Uterine smooth muscle cell (primary cell): ENCODE data around the gene VPS4A. TPM values are rescaled to one million over a fixed set of nuclear protein-coding genes. Genes with fewer than 3 reads are reported as not detected.

Experiments
- total RNA-seq: library from RNA; depleted of rRNA; stranded (reverse); fragments of >200 nt; gene quantifications from 2 replicates; pipeline ENCODE4 v1.2.3, GENCODE V29; 2014

VPS4A gene
- total RNA-seq: 35.7 and 43.6 TPM in 2 replicates

DNA sequence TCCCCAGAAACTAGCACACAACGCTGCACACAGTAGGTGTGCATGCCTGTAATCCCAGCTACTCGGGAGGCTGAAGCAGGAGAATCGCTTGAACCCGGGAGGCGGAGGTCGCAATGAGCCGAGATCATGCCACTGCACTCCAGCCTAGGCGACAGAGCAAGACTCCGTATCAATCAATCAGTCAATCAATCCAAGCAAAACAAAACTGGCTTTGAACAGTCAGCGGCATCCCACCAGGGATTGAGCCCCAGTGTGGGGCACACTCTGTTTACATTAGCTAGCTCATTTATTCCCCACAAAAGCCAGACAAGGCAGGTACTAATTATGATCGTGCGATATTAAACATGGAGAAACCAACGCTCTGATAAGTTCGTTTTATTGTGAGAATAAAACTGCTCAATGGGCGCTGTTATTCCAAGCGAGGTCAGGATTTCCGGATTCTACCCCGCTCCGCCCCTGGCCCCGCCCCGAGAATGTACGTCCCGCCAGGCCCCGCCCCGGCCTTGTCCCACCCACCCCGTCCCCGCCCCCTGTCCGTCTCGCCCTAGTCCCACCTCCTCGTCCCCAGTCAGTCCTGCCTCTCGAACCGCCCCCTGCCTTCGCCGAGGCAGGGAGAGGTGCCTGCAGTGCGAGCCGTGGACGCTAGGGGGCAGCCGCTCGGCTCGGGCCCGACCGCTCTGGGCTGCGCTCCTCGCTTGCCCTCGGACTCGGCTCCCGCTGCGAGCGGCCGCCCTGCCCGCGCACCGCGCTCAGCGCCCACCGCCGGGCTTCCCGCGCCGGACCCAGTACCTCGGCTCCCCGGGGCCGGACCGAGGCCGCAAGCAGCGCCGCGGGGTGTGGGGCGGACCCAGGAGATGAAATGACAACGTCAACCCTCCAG is at the start of gene VPS4A:
Gene VPS4A, plus strand, starts transcription at position 698 of the 880 bp plus-strand sequence. Its CDS starts 162 bp downstream, at position 860.

DNA sequence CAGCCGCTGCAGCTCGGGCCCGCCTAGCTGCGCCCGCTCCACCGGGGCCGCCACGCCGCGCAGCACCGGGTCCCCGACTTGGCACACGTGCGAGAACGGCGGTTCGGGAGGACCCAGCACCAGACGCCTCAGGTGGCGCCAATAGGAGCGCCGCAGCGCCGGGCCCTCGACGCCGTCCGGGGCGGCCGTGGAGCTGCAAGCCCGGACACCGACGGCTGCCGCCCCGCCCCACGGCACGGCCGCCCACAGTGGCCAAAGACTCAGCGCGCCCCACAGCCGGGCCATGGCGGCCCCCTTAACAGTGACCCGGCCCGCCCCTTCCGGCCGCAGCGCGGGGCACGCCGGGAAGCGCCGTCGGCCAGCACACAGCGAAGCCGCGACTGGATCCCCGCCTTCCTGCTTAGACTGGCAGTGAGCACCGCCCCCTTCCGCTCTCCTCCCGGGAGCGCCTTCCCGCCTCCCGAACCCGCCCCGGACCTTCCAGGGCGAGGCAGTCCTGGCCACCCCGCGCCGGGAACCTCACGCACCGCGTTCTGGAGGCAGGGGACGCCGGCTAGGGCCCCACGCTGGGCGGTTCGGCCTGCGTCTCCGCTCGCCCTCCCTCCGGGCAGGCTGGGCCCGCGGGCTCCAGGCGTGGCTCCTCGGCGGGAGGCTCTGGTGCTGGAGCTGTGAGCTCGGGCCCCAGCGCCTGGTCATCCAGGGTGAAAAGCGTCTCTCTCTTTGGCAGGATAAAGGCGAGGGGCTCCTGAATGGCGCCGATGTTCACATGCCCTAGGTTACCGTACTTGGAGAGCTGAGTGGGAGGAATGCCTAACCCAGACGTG is 19.3 kb downstream of the VPS4A start, which contains the start of gene PDF:
Gene PDF, minus strand, starts transcription at position 303 of the 824 bp plus-strand sequence. Its CDS starts 18 bp downstream, at position 285.

DNA sequence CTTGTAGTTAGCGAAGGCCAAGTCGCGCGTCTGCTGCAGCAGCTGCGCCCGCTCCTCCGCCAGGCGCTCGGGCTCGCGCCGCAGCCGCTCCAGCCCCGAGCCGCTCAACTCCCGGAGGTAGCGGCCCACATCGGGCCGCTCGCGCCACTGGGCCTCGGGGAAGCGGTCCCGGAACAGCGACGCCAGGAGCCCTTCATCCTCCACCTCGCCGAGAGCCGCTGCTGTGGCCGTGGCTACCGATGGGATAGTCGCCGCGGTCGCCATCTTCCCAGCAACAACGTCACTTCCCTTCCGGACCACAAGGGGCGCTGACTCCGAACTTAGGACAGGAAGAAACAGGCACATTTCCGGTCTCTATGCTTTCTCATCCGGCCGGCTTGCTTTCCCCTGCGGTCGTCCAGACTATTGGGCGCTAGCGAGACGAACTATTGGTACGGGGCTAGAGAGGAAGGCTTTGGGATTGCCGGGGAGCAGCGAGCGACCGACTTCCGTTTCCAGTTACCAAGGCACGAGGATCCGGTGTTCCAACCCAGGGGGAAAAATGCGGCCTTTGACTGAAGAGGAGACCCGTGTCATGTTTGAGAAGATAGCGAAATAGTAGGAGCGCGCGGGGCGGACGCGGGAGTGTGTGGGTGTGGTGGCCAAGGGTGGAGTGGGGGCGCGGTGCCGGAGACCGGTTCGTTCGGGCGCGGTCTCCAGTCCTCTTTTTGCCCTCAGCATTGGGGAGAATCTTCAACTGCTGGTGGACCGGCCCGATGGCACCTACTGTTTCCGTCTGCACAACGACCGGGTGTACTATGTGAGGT is 28.3 kb downstream of the VPS4A start, which contains the start of the genes COG8 and NIP7:
Gene COG8, minus strand, starts transcription at position 276 of the 806 bp plus-strand sequence. Its CDS starts 12 bp downstream, at position 264.
Gene NIP7, plus strand, starts transcription at position 484 of the 806 bp plus-strand sequence. Its CDS starts 58 bp downstream, at position 542.

DNA sequence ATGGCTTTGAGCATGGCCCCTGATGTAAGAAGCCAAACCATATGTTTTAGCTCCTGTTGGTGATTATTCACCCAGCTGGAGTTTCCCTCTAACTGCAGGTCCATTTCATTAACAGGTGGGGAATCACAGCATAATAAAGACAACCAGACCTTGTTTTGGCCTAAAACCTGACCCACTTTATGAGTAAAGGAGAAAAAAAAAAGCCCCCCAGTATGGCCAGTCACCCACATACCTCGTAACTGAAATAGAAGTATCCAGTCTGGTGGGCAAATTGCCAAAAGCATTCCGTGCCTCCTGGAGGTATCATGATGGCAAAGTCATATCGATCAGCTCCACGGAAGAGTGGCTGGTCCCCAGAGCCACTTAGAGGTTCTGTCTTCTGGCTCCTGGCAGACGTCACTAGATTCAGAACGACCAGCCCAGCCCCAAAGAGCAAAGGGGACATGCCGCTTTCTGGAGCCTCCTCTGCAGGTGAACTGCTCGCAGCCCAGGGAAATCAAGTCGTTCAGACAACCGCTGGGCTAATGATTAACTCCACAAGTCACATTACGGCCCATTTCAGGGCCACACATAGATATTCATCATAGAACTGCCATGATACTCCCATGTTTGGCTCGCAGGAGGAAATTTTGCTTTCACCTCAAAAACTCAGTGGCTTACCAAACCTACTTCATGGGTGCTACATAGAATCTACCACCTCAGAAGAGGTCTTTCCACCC is 40.3 kb downstream of the VPS4A start, which contains the start of gene TMED6:
Gene TMED6, minus strand, starts transcription at position 478 of the 719 bp plus-strand sequence. Its CDS starts 33 bp downstream, at position 445.

Other genes with a start within 250 kb of the VPS4A start
- gene HAS3, start 205.7 kb upstream of the VPS4A start, total RNA-seq: 0.25 and 0.44 TPM in 2 replicates
- gene CHTF8, start 178.8 kb upstream of the VPS4A start, total RNA-seq: 48.4 and 52.8 TPM in 2 replicates
- 17.1 and 22.9 TPM in 2 replicates for gene UTP4, start 178.7 kb upstream of the VPS4A start, total RNA-seq
- gene SNTB2, start 124.2 kb upstream of the VPS4A start, total RNA-seq: 70.2 and 92.4 TPM in 2 replicates
- 21.6 and 30.3 TPM in 2 replicates for gene PDF, start 19.2 kb downstream of the VPS4A start, total RNA-seq
- 36.1 and 39.1 TPM in 2 replicates for gene COG8, start 28.2 kb downstream of the VPS4A start, total RNA-seq
- 20.4 and 31.1 TPM in 2 replicates for gene NIP7, start 28.4 kb downstream of the VPS4A start, total RNA-seq
- gene TMED6, start 40.4 kb downstream of the VPS4A start, total RNA-seq: 0.11 TPM in 1 of 2 replicates, not detected in the other
- gene TERF2, start 74.7 kb downstream of the VPS4A start, total RNA-seq: 11.6 and 12.3 TPM in 2 replicates
- 104 and 151 TPM in 2 replicates for gene CYB5B, start 113.3 kb downstream of the VPS4A start, total RNA-seq